ENCODE results near the gene VILL.

- TF ChIP-seq CTCF (IDR thresholded peaks at IDR 0.05; ENCODE audit: insufficient read depth, low read depth, low read length) = no peak
- TF ChIP-seq EZH2 (IDR thresholded peaks at IDR 0.05; ENCODE audit: insufficient read depth, low read length) = no peak
Observed at GRCh38 chr3:38022896-38023709, 32.5 kb downstream of the VILL start.

All from astrocyte (in vitro differentiated cells and primary cell).